ENCODE data around the gene EFNA3. TPM values are rescaled to one million over a fixed set of nuclear protein-coding genes. Genes with fewer than 3 reads are reported as not detected.
A peak's percentile ranks its signal among the peaks of the same experiment; 100 is the strongest.

EFNA3 gene
- total RNA-seq, 1 donor = 0.43 TPM

GRCh38 chr1:155126556-155127104, 48.0 kb downstream of the EFNA3 start:
- no peak for TF ChIP-seq CTCF (IDR thresholded peaks at IDR 0.05; ENCODE audit: insufficient read depth, low read depth, low read length)
- peak; percentile 28 for DNase-seq (ENCODE audit: low read depth)
- peak overlapping the region; percentile 60 for H3K4me3 ChIP-seq (ENCODE audit: low read depth, low read length)

GRCh38 chr1:155127105-155127966, 48.7 kb downstream of the EFNA3 start, which contains the start of gene EFNA1:
Gene EFNA1 (plus strand): TSS chr1:155127876. CDS start chr1:155127978, 102 bp downstream.
- DNase-seq (ENCODE audit: low read depth) = peak; percentile 51
- peak within 1 kb of the TSS; percentile 60 for H3K4me3 ChIP-seq (ENCODE audit: low read depth, low read length)
- no peak for TF ChIP-seq CTCF (IDR thresholded peaks at IDR 0.05; ENCODE audit: insufficient read depth, low read depth, low read length)

- TF ChIP-seq CTCF (IDR thresholded peaks at IDR 0.05; ENCODE audit: insufficient read depth, low read depth, low read length) = no peak
- H3K4me3 ChIP-seq (ENCODE audit: low read depth, low read length) = peak overlapping the region; percentile 53
- DNase-seq (ENCODE audit: low read depth) = peak; percentile 16
Observed at GRCh38 chr1:155127967-155128754, 49.5 kb downstream of the EFNA3 start.

GRCh38 chr1:155128755-155129473, 50.3 kb downstream of the EFNA3 start:
- TF ChIP-seq CTCF (IDR thresholded peaks at IDR 0.05; ENCODE audit: insufficient read depth, low read depth, low read length) = no peak
- H3K4me3 ChIP-seq (ENCODE audit: low read depth, low read length) = no peak overlapping the region
- DNase-seq (ENCODE audit: low read depth) = no peak

- DNase-seq (ENCODE audit: low read depth) = no peak
- no peak for TF ChIP-seq CTCF (IDR thresholded peaks at IDR 0.05; ENCODE audit: insufficient read depth, low read depth, low read length)
- no peak overlapping the region for H3K4me3 ChIP-seq (ENCODE audit: low read depth, low read length)
Observed at GRCh38 chr1:155130272-155131006, 51.8 kb downstream of the EFNA3 start.

- no peak overlapping the region for H3K4me3 ChIP-seq (ENCODE audit: low read depth, low read length)
- TF ChIP-seq CTCF (IDR thresholded peaks at IDR 0.05; ENCODE audit: insufficient read depth, low read depth, low read length) = no peak
- DNase-seq (ENCODE audit: low read depth) = no peak
Observed at GRCh38 chr1:155131285-155131684, 52.6 kb downstream of the EFNA3 start.

All from fibroblast of villous mesenchyme (primary cell).